ENCODE measurements around the gene SLC2A8. TPM values are rescaled to one million over a fixed set of nuclear protein-coding genes. Genes with fewer than 3 reads are reported as not detected.

SLC2A8 gene
- total and polyA plus RNA-seq, 2 experiments from 2014 or later, result 45.3 to 62.2 TPM

GRCh38 chr9:127388856-127389238, 8.1 kb upstream of the SLC2A8 start:
- no peak for TF ChIP-seq CTCF (IDR thresholded peaks at IDR 0.05; ENCODE audit: low read depth, low read length)
- no peaks in the 10 kb centered on the region for H3K27me3 ChIP-seq
- no peaks in the 10 kb centered on the region for H3K9me3 ChIP-seq (ENCODE audit: low read depth)
- no peak overlapping the region for H3K4me3 ChIP-seq
- H3K4me1 ChIP-seq (ENCODE audit: low read depth), result no peaks in the 10 kb centered on the region
- H3K27ac ChIP-seq, result peak overlapping the region; percentile 31
- H3K36me3 ChIP-seq, result no peaks in the 10 kb centered on the region
- DNase-seq (ENCODE audit: low read depth in 1 of 2, low spot score in 1 of 2), result no peak

DNA sequence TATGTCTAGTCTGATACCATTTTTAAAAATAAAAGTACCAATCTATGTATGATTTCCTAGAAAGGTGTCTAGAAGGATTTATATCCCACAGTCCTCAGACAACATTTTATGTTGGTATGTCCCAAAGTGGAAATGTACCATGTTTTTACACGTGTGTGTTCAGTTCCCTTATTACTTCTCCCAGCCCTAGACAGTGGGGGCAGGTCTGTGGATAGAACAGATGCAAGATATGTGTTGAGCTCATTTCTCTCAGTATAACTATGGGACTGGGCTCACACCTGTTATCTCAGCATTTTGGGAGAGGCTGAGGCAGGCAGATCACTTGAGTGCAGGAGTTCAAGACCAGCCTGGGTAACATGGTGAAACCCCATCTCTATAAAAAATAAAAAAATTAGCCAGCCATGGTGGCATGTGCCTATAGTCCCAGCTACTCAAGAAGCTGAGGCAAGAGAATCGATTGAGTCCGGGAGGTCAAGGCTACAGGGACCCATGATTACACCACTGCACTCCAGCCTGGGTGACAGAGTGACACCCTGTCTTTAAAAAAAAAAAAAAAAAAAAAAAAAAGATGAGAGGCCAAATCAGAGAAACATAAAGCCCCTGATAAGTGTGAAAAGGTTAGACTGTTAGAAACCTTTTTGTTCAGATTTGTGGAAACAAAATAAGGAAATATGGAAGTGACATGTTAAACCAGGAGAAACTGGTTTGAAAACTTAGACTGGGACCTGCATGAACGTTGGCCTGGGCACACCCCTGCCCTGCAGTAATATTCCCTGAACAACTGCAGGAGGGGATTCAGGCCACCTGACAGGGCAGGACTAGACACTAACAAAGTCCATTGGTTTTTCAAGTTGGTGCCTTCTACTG, 7.4 kb upstream of the SLC2A8 start:
- no peak for DNase-seq (ENCODE audit: low read depth in 1 of 2, low spot score in 1 of 2)
- no peak overlapping the region for H3K27ac ChIP-seq

GRCh38 chr9:127390248-127390545, 6.8 kb upstream of the SLC2A8 start:
- Histone ChIP-seq H3K4me1 (ENCODE audit: low read depth) (no peaks in the 10 kb centered on the region), H3K27me3 (no peaks in the 10 kb centered on the region), H3K27ac (no peak overlapping the region), H3K9me3 (ENCODE audit: low read depth) (no peaks in the 10 kb centered on the region), H3K4me3 (no peak overlapping the region), H3K36me3 (no peaks in the 10 kb centered on the region)
- no peak for DNase-seq (ENCODE audit: low read depth in 1 of 2, low spot score in 1 of 2)
- TF ChIP-seq CTCF (IDR thresholded peaks at IDR 0.05; ENCODE audit: low read depth, low read length), result no peak

More for the DNA sequence above, 7.4 kb upstream of the SLC2A8 start:
- Histone ChIP-seq H3K4me1 (ENCODE audit: low read depth) (no peaks in the 10 kb centered on the region), H3K27me3 (no peaks in the 10 kb centered on the region), H3K36me3 (no peaks in the 10 kb centered on the region), H3K4me3 (no peak overlapping the region), H3K9me3 (ENCODE audit: low read depth) (no peaks in the 10 kb centered on the region)
- no peak for TF ChIP-seq CTCF (IDR thresholded peaks at IDR 0.05; ENCODE audit: low read depth, low read length)

DNA sequence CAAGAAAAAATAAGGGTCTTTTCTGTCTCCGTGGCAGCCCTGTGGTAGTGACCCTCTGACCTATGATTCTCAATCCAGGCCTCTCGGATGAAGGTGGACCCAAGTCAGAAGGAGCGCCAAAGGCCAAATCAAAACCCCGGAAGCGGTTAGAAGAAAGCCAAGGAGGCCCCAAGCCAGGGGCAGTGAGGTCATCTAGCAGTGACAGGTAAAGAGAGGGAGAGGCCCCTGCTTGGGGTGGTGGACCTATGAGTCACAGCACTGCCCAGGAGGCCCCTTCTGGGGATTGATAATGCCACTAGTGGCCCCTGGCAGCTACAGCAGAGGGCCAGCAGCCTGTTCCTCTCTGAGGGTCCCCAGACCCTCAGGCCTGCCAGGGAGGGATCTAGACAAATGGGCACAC, 6.4 kb upstream of the SLC2A8 start:
- Histone ChIP-seq H3K27ac (no peak overlapping the region), H3K9me3 (ENCODE audit: low read depth) (no peaks in the 10 kb centered on the region), H3K36me3 (no peaks in the 10 kb centered on the region), H3K27me3 (no peaks in the 10 kb centered on the region), H3K4me3 (no peak overlapping the region), H3K4me1 (ENCODE audit: low read depth) (no peaks in the 10 kb centered on the region)
- TF ChIP-seq CTCF (IDR thresholded peaks at IDR 0.05; ENCODE audit: low read depth, low read length), result no peak
- DNase-seq (ENCODE audit: low read depth in 1 of 2, low spot score in 1 of 2), result no peak

DNA sequence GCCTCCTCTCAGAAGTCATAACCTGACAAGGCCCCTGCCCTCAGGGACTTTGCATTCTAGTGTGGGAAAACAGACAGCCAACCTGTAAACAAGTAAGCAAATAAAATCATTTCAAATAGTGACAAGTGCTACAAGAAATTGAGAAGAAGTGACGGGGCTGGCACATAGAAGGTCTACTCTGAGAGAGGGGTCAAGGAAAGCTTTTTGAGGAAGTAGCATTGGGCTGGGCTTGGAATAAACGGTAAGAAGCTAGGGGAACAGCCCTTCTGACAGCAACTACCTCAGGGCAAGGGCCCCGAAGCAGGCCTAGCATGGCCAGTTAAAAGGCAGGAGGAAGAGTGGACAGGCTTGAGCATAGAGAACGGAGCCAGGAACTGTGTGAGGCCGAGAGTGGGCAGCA, 4.8 kb upstream of the SLC2A8 start:
- H3K27me3 ChIP-seq, result no peaks in the 10 kb centered on the region
- DNase-seq (ENCODE audit: low read depth in 1 of 2, low spot score in 1 of 2), result no peak
- H3K4me3 ChIP-seq, result no peak overlapping the region
- no peaks in the 10 kb centered on the region for H3K36me3 ChIP-seq
- no peaks in the 10 kb centered on the region for H3K9me3 ChIP-seq (ENCODE audit: low read depth)
- H3K4me1 ChIP-seq (ENCODE audit: low read depth), result no peaks in the 10 kb centered on the region
- TF ChIP-seq CTCF (IDR thresholded peaks at IDR 0.05; ENCODE audit: low read depth, low read length), result no peak
- no peak overlapping the region for H3K27ac ChIP-seq

Data from cardiac muscle cell (in vitro differentiated cells and primary cell).